GM12801 (cell line): ENCODE data around the gene RNF126.

Source experiments
- TF ChIP-seq, protein P1 (sequence below): IDR thresholded peaks from one replicate; pipeline ENCODE4 v1.5.1; 2011; ENCODE audit warnings: control low read depth; ENCODE audit not compliant: insufficient read length; ENCODE audit errors: extremely low read depth

Gene RNF126

DNA sequence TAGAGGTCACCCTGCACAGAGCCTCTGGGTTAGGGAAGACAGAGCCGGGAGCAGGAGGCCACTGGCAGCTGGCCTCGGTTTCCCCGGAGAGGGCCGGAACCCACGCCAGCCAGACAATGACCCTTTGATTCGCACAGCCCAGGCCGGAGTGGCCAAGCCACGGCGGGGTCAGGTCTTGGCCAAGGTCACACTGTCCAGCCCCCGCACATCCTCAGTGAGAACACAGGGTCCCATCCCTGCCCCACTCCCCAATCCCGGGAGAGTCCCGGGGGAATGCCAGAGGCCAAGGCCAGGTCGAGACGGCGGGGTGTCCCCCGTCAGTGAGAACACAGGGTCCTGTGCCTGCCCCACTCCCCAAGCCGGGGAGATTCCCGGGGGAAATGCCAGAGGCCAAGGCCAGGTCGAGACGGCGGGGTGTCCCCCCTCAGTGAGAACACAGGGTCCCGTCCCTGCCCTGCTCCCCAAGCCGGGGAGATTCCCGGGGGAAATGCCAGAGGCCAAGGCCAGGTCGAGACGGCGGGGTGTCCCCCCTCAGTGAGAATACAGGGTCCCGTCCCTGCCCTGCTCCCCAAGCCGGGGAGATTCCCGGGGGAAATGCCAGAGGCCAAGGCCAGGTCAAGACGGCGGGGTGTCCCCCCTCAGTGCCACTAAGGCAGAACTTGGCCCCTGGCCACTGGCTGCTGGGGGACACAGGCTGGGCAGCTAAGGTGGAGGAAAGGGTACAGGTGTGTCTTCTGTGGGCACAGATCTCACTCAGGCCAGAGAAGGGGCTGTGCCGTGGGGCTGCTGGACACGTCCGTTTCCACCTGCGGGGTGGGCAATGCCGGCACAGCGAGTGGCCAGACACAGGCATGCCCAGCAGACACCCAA, 11.5 kb upstream of the RNF126 start:
- TF ChIP-seq, protein P1, sequence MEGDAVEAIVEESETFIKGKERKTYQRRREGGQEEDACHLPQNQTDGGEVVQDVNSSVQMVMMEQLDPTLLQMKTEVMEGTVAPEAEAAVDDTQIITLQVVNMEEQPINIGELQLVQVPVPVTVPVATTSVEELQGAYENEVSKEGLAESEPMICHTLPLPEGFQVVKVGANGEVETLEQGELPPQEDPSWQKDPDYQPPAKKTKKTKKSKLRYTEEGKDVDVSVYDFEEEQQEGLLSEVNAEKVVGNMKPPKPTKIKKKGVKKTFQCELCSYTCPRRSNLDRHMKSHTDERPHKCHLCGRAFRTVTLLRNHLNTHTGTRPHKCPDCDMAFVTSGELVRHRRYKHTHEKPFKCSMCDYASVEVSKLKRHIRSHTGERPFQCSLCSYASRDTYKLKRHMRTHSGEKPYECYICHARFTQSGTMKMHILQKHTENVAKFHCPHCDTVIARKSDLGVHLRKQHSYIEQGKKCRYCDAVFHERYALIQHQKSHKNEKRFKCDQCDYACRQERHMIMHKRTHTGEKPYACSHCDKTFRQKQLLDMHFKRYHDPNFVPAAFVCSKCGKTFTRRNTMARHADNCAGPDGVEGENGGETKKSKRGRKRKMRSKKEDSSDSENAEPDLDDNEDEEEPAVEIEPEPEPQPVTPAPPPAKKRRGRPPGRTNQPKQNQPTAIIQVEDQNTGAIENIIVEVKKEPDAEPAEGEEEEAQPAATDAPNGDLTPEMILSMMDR = no peak

DNA sequence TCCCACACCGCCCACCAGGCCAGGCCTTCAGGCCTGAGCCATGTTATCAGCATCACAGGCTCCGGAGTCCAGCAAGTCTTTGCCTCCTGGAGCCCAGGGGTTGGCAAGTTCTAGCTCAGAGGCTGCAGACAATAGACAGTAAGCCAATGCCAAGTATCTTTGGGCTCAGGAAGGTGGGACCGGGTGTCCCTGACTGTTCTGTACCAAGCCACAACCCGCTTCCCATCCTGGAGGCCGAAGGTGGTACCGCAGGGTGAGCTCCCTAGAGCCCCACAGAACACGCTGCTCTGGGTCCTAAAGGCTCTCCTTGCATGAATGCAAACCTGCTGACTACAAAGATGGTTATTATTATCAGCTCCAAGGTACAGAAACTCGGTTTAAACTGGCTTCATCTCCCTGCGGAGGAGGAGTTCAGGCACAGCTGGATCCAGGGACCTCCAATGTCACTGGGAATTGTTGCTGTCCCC, 7.6 kb upstream of the RNF126 start:
- TF ChIP-seq, protein P1 = no peak

DNA sequence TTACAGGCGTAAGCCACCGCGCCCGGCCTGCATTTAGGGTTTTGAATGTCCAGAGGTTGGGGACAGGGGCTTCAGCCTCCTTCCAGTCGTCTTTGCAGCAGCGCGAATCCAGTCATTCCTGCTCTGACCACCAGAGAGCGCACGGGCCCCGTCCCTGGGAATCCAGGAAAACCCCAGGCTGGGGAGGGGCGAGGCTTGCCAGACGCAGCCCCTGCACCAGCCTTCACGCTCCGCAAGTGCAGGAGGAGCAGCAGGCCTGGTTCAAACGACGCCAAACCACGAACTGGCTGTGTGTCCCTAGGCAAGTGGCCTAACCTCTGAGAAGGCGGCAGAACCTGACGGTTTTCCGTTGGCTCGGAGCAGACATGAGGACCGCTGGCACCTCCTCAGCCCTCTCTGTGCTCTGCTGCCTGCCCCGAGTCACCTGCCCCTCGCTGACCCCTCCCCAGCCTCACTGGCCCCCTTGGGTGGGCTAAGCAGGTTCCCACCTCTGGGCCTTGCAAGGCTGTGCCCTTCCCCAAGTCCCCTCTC, 2.0 kb upstream of the RNF126 start:
- TF ChIP-seq, protein P1 = no peak

DNA sequence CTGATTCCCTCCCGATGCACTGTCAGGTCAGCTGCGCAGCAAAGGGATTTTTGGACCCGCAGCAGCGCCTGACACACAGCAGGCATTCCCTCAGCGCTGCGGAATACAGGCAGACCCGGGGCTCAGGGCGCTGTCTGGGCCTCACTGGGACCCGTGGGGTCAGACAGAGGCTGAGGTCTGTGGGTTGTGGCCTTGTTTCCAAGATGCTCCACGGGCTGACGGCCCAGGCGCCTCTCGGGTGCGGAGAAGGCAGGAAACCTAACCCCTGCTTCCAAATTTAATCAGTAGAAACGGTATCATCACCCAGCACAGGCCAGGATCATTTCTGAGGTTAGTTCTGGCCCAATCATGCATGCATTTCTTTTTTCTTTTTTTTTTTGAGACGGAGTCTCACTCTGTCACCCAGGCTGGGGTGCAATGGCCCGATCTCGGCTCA, 686 bp upstream of the RNF126 start:
- TF ChIP-seq, protein P1 = no peak

DNA sequence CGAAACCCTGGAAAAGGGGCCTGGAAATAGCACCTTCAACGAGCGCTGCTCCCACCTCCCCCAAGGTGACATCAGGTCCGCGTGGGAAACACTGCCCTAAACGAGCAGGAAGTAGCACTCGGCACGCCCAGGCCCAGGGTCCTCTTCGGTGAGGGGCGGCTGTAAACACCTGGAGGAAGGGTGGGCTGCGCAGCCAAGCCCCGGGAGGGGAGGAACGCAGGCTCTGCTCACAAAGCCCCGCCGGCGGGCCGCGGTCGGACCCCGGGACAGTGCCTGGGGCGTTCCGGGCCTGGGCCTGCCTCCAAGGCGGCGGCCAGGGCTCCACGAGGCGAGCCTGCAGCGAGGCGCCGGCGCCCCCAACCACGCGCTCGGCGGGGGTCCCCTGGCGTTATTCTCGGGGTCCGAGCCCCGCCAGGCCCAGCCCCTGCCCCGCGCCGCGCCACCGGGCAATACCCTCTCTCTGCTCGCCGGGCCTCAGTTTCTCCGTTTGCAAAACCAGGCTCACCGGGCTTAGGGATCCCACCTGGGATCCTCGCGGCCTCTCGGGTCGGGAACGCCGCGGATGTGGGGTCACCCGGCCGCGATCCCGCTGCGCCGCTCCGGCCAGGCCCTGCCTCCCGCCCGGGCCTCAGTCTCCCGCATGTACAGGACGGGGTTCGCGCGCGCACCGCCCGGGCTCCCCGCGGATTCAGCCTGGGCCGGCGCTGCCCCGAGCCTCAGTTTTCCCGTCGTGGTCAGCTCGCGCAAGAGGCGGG, 630 bp downstream of the RNF126 start:
- TF ChIP-seq, protein P1 = no peak

DNA sequence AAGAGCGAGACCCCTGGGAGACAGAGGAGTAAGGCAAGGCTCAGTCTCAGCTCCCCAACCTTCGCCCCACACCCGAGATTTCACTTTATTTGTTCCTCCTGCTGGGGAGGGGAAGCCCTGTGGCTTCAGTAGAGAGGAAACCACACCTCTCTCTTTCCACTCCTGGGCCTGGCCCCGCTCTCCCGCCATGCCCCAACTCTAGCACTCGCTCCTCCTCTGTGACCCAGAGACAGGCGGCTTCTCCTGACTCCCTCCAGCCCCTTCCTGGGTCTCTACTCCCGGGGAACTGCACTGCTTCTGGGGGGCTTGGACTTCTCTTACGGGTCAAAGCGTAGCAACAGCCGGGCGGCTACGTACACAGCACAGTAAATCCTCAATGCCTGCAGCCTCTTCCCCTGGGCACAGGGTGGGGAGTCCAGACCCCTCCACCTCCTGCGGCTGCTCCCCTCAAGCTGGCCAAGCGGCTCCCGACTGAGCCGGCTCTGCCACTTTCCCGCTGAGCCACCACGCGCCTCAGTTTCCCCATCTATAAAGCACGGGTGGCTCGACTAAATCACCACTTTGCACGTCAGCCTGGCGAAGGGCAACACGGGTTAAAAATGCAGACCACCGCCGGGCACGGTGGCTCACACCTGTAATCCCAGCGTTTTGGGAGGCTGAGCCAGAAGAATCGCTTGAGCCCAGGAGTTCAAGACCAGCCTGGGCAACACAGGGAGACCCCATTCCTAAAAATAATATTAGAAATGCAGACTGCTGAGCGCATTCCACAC, 1.4 kb downstream of the RNF126 start:
- TF ChIP-seq, protein P1 = no peak
